NCI-H2171 (cell line): ENCODE results near the gene STXBP6.

Source experiments
- DNase-seq: peaks from one replicate; lab custom pipeline; 2025; lab: John Stamatoyannopoulos, UW

STXBP6 gene

GRCh38 chr14:25015761-25016160, 34.2 kb downstream of the STXBP6 start:
- no peak for DNase-seq

- no peak for DNase-seq
Observed at GRCh38 chr14:25014440-25014839, 35.5 kb downstream of the STXBP6 start.

GRCh38 chr14:25011095-25011494, 38.9 kb downstream of the STXBP6 start:
- no peak for DNase-seq

GRCh38 chr14:25010471-25010870, 39.5 kb downstream of the STXBP6 start:
- DNase-seq = no peak

GRCh38 chr14:25009891-25010290, 40.1 kb downstream of the STXBP6 start:
- no peak for DNase-seq

- DNase-seq = no peak
Observed at GRCh38 chr14:25007832-25008231, 42.1 kb downstream of the STXBP6 start.

GRCh38 chr14:25006961-25007795, 42.8 kb downstream of the STXBP6 start:
- no peak for DNase-seq

- no peak for DNase-seq
Observed at GRCh38 chr14:25006031-25006430, 43.9 kb downstream of the STXBP6 start.

- no peak for DNase-seq
Observed at GRCh38 chr14:25004389-25004809, 45.5 kb downstream of the STXBP6 start.

- DNase-seq = no peak
Observed at GRCh38 chr14:25003537-25003936, 46.4 kb downstream of the STXBP6 start.

- DNase-seq = no peak
Observed at GRCh38 chr14:25001601-25002000, 48.3 kb downstream of the STXBP6 start.

GRCh38 chr14:25001156-25001555, 48.8 kb downstream of the STXBP6 start:
- DNase-seq = no peak

- no peak for DNase-seq
Observed at GRCh38 chr14:24999157-24999556, 50.8 kb downstream of the STXBP6 start.

- DNase-seq = no peak
Observed at GRCh38 chr14:24996930-24997725, 52.8 kb downstream of the STXBP6 start.

GRCh38 chr14:24995016-24995415, 54.9 kb downstream of the STXBP6 start:
- no peak for DNase-seq

- DNase-seq = no peak
Observed at GRCh38 chr14:24993631-24994030, 56.3 kb downstream of the STXBP6 start.

GRCh38 chr14:24992624-24993360, 57.2 kb downstream of the STXBP6 start:
- DNase-seq = no peak

GRCh38 chr14:24991821-24992220, 58.1 kb downstream of the STXBP6 start:
- DNase-seq = no peak

GRCh38 chr14:24991288-24991687, 58.7 kb downstream of the STXBP6 start:
- DNase-seq = no peak

GRCh38 chr14:24990773-24991172, 59.2 kb downstream of the STXBP6 start:
- DNase-seq = no peak

- DNase-seq = no peak
Observed at GRCh38 chr14:24990050-24990449, 59.9 kb downstream of the STXBP6 start.

GRCh38 chr14:24988760-24989159, 61.2 kb downstream of the STXBP6 start:
- DNase-seq = no peak
